ENCODE measurements around the gene PUM1.
"Not testable (repeated sequence)": the region's sequence is repeated elsewhere in the genome, so short reads cannot be mapped to it uniquely, and the experiment has no call there.

The PUM1 gene

GRCh38 chr1:30957560-30958222, 107.8 kb downstream of the PUM1 start:
- DNase-seq = no peak

- DNase-seq = no peak
Measured at GRCh38 chr1:30955448-30956015, 110.0 kb downstream of the PUM1 start.

GRCh38 chr1:30953685-30954084, 111.8 kb downstream of the PUM1 start:
- no peak for DNase-seq

GRCh38 chr1:30952098-30952497, 113.4 kb downstream of the PUM1 start:
- no peak for DNase-seq

- DNase-seq = no peak
Measured at GRCh38 chr1:30950700-30951099, 114.8 kb downstream of the PUM1 start.

- DNase-seq = no peak
Measured at GRCh38 chr1:30950053-30950452, 115.5 kb downstream of the PUM1 start.

GRCh38 chr1:30949487-30949838, 116.1 kb downstream of the PUM1 start:
- not testable (repeated sequence) for DNase-seq

- not testable (repeated sequence) for DNase-seq
Measured at GRCh38 chr1:30948813-30949486, 116.6 kb downstream of the PUM1 start.

GRCh38 chr1:30948278-30948677, 117.2 kb downstream of the PUM1 start:
- DNase-seq = no peak

GRCh38 chr1:30947212-30947611, 118.3 kb downstream of the PUM1 start:
- no peak for DNase-seq

GRCh38 chr1:30942326-30942963, 123.1 kb downstream of the PUM1 start:
- DNase-seq = no peak

- no peak for DNase-seq
Measured at GRCh38 chr1:30940541-30940940, 125.0 kb downstream of the PUM1 start.

- no peak for DNase-seq
Measured at GRCh38 chr1:30936541-30937171, 128.9 kb downstream of the PUM1 start.

- DNase-seq = not testable (repeated sequence)
Measured at GRCh38 chr1:30935758-30936157, 129.8 kb downstream of the PUM1 start.

GRCh38 chr1:30934613-30935012, 130.9 kb downstream of the PUM1 start:
- DNase-seq = no peak

GRCh38 chr1:30933874-30934252, 131.7 kb downstream of the PUM1 start:
- DNase-seq = no peak

- DNase-seq = peak; percentile 65
Measured at GRCh38 chr1:30930631-30931173, 134.8 kb downstream of the PUM1 start.

- DNase-seq = no peak
Measured at GRCh38 chr1:30929944-30930525, 135.5 kb downstream of the PUM1 start.

GRCh38 chr1:30929135-30929889, 136.2 kb downstream of the PUM1 start:
- DNase-seq = no peak

GRCh38 chr1:30928789-30929134, 136.8 kb downstream of the PUM1 start:
- no peak for DNase-seq

GRCh38 chr1:30928171-30928570, 137.3 kb downstream of the PUM1 start:
- no peak for DNase-seq

- no peak for DNase-seq
Measured at GRCh38 chr1:30927448-30927847, 138.1 kb downstream of the PUM1 start.
